GM19397 (cell line): ENCODE data around the gene ATAD3B.
"Not testable (repeated sequence)": the region's sequence is repeated elsewhere in the genome, so short reads cannot be mapped to it uniquely, and the experiment has no call there.

Source experiments
- ATAC-seq: cut with Tn5 transposase; IDR thresholded peaks from one replicate; pipeline ENCODE4 v1.9.1; 2021; ENCODE audit warnings: mild to moderate bottlenecking, moderate library complexity; ENCODE audit not compliant: unreplicated experiment

The ATAD3B gene

GRCh38 chr1:1450616-1451015, 20.9 kb upstream of the ATAD3B start:
- not testable (repeated sequence) for ATAC-seq

GRCh38 chr1:1451696-1452364, 19.7 kb upstream of the ATAD3B start:
- no peak for ATAC-seq

DNA sequence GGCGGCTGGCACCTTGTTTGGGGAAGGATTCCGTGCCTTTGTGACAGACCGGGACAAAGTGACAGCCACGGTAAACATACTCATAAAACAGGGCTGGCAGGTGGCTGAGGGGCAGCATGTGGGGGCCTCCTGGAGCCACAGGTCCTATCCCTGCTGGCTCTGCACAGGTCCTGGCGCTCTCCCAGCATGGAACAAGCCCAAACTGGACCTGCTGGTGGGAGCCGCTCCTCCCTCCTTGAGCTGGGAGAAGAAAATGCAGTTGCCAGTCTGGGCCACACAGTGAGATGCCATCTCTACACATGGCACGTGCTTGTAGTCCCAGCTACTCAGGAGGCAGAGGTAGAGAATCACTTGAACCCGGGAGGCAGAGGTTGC, 19.2 kb upstream of the ATAD3B start:
- not testable (repeated sequence) for ATAC-seq

DNA sequence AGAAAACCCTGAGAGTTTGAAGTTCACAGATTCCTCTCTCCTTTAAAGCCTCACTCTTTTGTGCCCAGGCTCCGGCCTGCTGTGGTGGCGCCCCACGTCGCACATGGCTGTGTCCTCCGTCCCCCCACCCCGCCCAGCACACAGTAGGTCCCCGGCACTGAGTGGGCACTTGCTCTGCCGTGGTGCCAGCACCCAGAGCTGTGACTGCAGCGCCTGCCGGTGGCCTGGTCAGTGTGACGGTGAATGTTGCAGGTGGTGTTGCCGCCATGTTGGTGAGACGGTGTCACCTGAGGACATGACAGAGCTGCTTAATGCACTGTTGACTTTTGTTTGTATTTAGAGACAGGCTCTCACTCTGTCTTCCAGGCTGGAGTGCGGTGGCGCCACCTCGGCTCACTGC, 18.7 kb upstream of the ATAD3B start:
- no peak for ATAC-seq

GRCh38 chr1:1454286-1455056, 17.1 kb upstream of the ATAD3B start:
- not testable (repeated sequence) for ATAC-seq

DNA sequence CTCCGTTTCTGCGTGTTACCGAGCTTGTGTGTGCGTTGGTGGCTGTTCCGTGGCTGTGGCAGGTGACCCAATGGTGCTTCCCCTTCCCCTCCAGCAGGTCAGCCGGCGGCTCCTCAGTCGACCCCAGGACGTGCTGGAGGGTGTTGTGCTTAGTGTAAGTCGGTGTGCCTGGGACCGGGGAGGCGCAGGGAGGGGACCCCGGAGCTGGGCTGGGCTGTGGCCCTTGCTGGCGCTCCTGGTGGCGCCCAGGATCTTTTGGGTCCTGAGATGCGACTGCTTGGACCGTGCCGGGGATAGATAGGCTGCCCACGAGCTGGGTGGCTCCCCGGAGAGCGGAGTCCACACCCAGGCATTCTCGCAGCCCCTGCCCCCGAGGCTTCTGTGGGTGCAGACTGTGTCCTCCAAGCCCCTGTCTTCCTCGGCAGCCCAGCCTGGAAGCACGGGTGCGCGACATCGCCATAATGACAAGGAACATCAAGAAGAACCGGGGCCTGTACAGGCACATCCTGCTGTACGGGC, 16.1 kb upstream of the ATAD3B start:
- no peak for ATAC-seq

- not testable (repeated sequence) for ATAC-seq
Observed at GRCh38 chr1:1455934-1456333, 15.6 kb upstream of the ATAD3B start.

DNA sequence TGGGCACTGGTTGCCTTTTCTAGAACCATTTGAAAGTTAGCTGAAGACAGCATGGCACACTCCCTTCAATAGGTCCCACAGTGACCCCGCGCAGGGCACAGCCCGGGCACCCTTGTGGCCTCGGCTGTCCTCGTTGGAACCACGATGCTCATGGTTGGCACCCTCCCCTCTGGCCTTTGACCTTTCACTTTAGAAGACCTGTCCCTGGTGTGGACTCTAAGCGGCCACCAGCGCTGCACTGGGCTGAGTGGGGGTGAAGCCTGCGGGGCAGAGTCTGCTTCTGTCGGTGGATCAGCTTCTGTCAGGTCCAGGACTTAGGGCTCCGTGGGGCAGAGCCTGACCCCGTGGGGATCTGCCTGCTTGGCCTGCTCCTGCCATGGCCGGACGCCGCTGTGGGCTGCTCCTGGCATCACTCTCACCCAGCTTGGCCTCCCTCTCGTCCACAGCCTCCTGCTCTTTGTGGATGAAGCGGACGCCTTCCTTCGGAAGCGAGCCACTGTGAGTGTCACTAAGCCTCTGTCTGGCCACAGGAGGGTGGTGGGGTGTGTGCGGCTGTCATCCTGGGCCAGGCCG, 14.8 kb upstream of the ATAD3B start:
- ATAC-seq: not testable (repeated sequence)

GRCh38 chr1:1459156-1459555, 12.4 kb upstream of the ATAD3B start:
- not testable (repeated sequence) for ATAC-seq

- not testable (repeated sequence) for ATAC-seq
Observed at GRCh38 chr1:1459711-1460110, 11.9 kb upstream of the ATAD3B start.

DNA sequence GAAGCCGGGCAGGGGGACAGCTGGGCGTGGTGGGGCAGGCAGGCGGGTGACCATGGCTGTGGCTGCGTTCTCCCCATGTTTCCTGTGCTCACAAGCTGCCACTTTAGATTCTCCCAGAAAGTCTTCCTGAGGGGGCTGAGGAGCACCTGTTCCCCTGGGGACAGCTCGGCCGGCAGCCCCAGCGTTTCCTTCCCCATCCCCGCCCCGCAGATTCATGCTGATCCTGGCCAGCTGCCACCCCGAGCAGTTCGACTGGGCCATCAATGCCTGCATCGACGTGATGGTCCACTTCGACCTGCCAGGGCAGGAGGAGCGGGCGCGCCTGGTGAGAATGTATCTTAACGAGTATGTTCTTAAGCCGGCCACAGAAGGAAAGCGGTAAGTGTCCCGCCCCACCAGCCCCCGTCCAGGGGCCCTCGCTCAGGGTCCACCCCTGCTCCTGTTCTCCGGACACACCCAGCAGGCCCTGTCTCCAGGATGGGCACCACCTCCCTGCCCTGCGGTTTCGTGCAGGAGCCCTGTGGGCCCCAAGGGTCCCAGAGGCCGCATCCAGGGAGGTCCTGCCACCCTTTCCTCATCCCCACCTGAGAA, 10.9 kb upstream of the ATAD3B start:
- ATAC-seq: no peak

GRCh38 chr1:1461721-1462317, 9.7 kb upstream of the ATAD3B start:
- ATAC-seq: no peak

DNA sequence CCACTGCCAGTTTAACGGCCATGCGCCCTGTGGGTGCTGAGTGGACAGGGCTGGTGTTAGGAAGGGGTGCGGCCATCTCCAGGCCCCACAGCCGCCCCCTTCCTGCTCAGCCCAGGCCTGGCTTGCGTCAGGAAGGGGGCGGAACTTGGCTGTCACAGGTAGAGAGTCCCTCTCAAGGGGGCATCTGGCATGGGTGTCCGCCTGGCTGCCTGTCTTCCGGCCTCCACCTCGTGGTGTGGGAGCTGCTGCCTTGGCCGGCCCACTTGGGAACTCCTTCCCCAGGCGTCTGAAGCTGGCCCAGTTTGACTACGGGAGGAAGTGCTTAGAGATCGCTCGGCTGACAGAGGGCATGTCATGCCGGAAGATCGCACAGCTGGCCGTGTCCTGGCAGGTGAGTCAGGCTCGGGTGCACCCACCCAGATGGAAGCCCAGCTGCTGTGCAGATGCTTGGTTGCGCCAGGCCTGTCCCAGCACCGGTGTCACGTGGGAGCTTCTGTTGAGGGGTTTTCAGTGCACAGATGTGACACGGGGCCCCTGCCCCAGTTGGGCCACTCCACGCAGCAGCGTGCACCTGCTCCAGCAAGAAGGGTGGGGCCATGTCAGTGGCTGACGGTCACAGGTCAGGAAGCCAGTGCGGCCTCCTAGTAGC, 9.1 kb upstream of the ATAD3B start:
- no peak for ATAC-seq

- no peak for ATAC-seq
Observed at GRCh38 chr1:1463312-1463711, 8.3 kb upstream of the ATAD3B start.

DNA sequence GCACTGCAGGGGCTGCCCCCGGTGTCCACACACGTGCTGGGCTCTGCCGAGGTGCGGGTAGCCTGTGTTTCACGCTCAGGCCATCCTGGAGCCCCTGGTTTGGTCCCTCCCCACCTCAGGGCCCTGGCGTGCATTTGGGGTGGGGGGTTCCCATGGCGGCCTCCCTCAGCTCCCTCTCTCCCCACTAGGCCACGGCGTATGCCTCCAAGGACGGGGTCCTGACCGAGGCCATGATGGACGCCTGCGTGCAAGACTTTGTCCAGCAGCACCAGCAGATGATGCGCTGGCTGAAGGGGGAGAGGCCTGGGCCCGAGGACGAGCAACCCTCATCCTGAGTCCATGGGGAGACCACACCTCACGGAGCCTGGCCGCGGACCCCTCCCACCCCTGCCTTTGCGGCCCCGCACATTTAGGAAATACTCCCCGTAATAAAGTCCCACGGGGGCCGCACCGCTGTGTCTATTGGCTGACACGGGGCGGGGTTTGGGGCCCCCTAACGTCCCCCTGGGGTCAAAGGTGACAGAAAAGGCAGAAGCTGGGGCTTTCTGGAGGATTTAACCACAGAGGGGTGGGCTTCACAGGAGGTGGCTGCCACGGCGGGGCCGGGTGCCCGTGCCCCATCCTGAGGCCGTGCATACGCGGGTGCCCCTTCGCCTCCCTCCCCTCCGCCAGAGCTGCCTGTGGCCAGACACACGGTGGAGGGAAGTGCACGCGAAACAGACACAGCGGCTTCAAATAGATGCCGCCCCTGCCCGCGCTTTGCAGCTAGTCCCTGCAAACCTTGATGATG, 3.2 kb upstream of the ATAD3B start:
- not testable (repeated sequence) for ATAC-seq

GRCh38 chr1:1470626-1471388, 758 bp upstream of the ATAD3B start:
- no peak for ATAC-seq

- peak; percentile 20 for ATAC-seq
Observed at GRCh38 chr1:1472053-1472876, 700 bp downstream of the ATAD3B start.

GRCh38 chr1:1476011-1476410, 4.4 kb downstream of the ATAD3B start:
- ATAC-seq: not testable (repeated sequence)
